ENCODE data around the gene TMEM50B.
"Not testable (repeated sequence)": the region's sequence is repeated elsewhere in the genome, so short reads cannot be mapped to it uniquely, and the experiment has no call there.

The TMEM50B gene

GRCh38 chr21:33479679-33480480 lies at the start of gene TMEM50B:
TMEM50B (minus strand) TSS chr21:33479974; CDS start chr21:33468885, 11,089 bp downstream.
- Mint-ChIP-seq H3K4me3 (peak within 1 kb of the TSS; percentile 89), H3K4me1 (peaks cover 19% of the 10 kb centered on the region), H3K36me3 (ENCODE audit: low read depth) (no peaks in the 10 kb centered on the region), H3K9me3 (no peaks in the 10 kb centered on the region), H3K27ac (peak within 1 kb of the TSS; percentile 78), H3K27me3 (no peaks in the 10 kb centered on the region)
- ATAC-seq, result peak; percentile 97
- peak; percentile 95 for DNase-seq

GRCh38 chr21:33522953-33523349 lies 43.2 kb upstream of the TMEM50B start:
- Mint-ChIP-seq H3K36me3 (ENCODE audit: low read depth) (peaks cover 54% of the 10 kb centered on the region), H3K4me3 (no peak overlapping the region), H3K27ac (no peak overlapping the region), H3K27me3 (no peaks in the 10 kb centered on the region), H3K4me1 (no peaks in the 10 kb centered on the region), H3K9me3 (no peaks in the 10 kb centered on the region)
- DNase-seq, result no peak
- no peak for ATAC-seq

GRCh38 chr21:33522297-33522952 lies 42.7 kb upstream of the TMEM50B start:
- Mint-ChIP-seq H3K4me3 (no peak overlapping the region), H3K27me3 (no peaks in the 10 kb centered on the region), H3K27ac (no peak overlapping the region), H3K36me3 (ENCODE audit: low read depth) (peaks cover 55% of the 10 kb centered on the region), H3K9me3 (no peaks in the 10 kb centered on the region), H3K4me1 (no peaks in the 10 kb centered on the region)
- DNase-seq (no peak), ATAC-seq (no peak)

- Mint-ChIP-seq H3K27ac (no peak overlapping the region), H3K4me1 (peaks cover 6% of the 10 kb centered on the region), H3K27me3 (no peaks in the 10 kb centered on the region), H3K4me3 (no peak overlapping the region), H3K36me3 (ENCODE audit: low read depth) (peaks cover 62% of the 10 kb centered on the region), H3K9me3 (no peaks in the 10 kb centered on the region)
- DNase-seq (no peak), ATAC-seq (no peak)
These were observed 39.1 kb upstream of the TMEM50B start for GRCh38 chr21:33518899-33519298.

DNA sequence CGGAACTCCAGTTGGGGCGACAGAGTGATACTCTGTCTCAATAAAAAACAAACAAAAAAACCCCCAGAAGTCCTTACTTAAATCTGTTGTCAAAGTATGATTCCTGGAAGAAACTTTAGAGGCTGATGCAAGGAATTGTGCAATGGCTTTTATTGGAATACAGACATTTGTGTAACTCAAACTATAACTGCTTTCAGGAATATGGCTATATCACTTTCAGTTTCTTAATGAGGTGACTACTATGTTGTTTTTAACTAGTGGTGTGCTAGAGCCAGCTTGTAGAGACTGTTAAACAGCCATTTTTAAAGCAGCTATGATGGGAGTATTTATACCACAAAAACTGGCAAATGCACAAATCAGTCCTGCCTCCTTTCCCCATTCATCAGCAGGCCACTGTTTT lies 34.5 kb upstream of the TMEM50B start:
- no peaks in the 10 kb centered on the region for H3K9me3 Mint-ChIP-seq
- H3K4me3 Mint-ChIP-seq, result no peak overlapping the region
- ATAC-seq (no peak), DNase-seq (no peak)
- H3K36me3 Mint-ChIP-seq (ENCODE audit: low read depth), result peaks cover 65% of the 10 kb centered on the region
- no peaks in the 10 kb centered on the region for H3K27me3 Mint-ChIP-seq
- H3K27ac Mint-ChIP-seq, result no peak overlapping the region
- peaks cover 6% of the 10 kb centered on the region for H3K4me1 Mint-ChIP-seq

GRCh38 chr21:33512481-33512880 lies 32.7 kb upstream of the TMEM50B start:
- H3K36me3 Mint-ChIP-seq (ENCODE audit: low read depth), result peaks cover 68% of the 10 kb centered on the region
- no peak for ATAC-seq
- no peaks in the 10 kb centered on the region for H3K9me3 Mint-ChIP-seq
- no peak overlapping the region for H3K27ac Mint-ChIP-seq
- H3K27me3 Mint-ChIP-seq, result no peaks in the 10 kb centered on the region
- no peak for DNase-seq
- no peak overlapping the region for H3K4me3 Mint-ChIP-seq
- peaks cover 6% of the 10 kb centered on the region for H3K4me1 Mint-ChIP-seq

DNA sequence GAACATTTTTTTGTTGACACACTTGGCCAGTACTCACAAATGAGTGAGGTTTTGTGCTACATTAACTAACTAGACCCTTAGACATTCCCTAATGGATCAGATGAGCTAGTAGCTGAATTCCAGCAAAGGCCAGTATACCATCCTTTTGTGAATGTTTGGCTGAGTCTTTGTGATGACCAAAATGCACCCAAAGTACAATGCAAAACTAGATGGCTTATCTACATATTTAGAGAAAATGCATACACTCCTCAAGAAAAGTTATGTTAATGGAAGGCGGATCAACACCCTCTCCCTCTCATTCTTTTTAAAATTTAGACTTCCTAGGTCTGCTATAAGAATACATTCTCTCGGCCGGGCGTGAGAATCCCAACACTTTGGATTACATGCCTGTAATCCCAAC lies 31.9 kb upstream of the TMEM50B start:
- Mint-ChIP-seq H3K4me1 (peaks cover 6% of the 10 kb centered on the region), H3K9me3 (no peaks in the 10 kb centered on the region), H3K4me3 (no peak overlapping the region), H3K27me3 (no peaks in the 10 kb centered on the region), H3K27ac (no peak overlapping the region), H3K36me3 (ENCODE audit: low read depth) (peaks cover 68% of the 10 kb centered on the region)
- no peak for DNase-seq
- no peak for ATAC-seq

DNA sequence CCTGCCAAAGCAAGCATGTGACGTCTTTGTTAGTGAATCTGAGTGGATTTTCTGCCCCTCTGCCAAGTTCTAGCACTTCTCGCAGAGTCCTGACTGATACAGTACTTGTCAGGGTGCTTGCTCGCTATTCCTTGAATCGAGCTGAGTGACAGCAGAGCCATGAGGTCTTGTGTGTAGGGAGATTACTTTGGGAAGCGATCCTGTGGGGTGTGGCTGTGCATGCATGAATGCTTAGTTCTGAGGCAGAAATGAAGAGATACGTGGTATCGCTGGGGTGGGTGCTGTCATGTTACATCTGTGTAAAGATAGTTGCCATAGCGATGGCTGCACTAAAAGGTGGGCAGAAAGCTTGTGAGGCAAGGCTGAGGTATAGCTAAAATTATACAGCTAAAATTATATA lies 31.1 kb upstream of the TMEM50B start:
- no peak for DNase-seq
- ATAC-seq, result no peak
- Mint-ChIP-seq H3K4me3 (no peak overlapping the region), H3K9me3 (no peaks in the 10 kb centered on the region), H3K27me3 (no peaks in the 10 kb centered on the region), H3K36me3 (ENCODE audit: low read depth) (peaks cover 66% of the 10 kb centered on the region), H3K27ac (no peak overlapping the region), H3K4me1 (peaks cover 6% of the 10 kb centered on the region)

- not testable (repeated sequence) for H3K4me1 Mint-ChIP-seq, ATAC-seq, H3K27ac Mint-ChIP-seq, H3K4me3 Mint-ChIP-seq, DNase-seq, H3K9me3 Mint-ChIP-seq, H3K27me3 Mint-ChIP-seq
- H3K36me3 Mint-ChIP-seq (ENCODE audit: low read depth), result peaks cover 67% of the 10 kb centered on the region
These were observed 27.2 kb upstream of the TMEM50B start for GRCh38 chr21:33507003-33507402.

DNA sequence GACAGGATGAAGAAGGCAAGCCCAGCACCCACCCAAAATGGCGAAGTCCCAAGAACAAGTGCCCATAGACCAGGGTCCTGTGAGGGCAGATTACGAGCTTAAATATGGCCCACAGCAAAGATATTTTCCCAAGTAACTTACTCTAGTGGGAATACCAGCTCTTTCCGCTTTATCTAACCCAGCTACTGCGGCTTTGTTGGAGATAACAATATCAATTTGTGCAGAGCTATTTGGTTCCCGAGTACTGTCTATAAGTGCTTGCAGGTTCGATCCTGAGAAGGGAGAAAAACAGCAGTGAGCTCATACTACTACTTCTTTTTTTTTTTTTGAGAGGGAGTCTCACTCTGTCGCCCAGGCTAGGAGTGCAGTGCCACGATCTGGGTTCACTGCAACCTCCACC lies 26.1 kb upstream of the TMEM50B start:
- Mint-ChIP-seq H3K27ac (no peak overlapping the region), H3K27me3 (no peaks in the 10 kb centered on the region), H3K9me3 (no peaks in the 10 kb centered on the region), H3K4me3 (no peak overlapping the region), H3K36me3 (ENCODE audit: low read depth) (peaks cover 58% of the 10 kb centered on the region), H3K4me1 (no peaks in the 10 kb centered on the region)
- no peak for ATAC-seq
- DNase-seq, result no peak

DNA sequence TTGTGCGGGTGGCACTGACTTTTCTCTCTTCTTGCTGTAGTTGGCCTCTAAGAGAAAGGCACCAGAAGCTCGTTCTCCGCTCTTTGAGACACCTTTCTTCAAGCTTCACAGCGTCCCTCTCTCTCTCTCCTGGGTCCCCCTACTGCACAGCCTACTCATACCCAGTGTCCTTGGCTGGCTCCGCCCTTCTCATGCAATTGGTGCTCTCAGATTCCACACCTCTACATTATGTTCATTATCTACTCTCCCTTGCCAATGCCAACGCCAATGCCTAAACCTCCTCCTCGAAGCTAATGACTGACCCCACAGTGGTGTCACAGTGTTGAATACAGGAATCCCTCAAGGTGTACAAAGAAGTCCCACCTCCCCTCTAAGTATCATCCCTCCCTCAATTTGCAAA lies 16.6 kb upstream of the TMEM50B start:
- H3K27me3 Mint-ChIP-seq, result no peaks in the 10 kb centered on the region
- no peak for ATAC-seq
- no peaks in the 10 kb centered on the region for H3K9me3 Mint-ChIP-seq
- no peak overlapping the region for H3K27ac Mint-ChIP-seq
- H3K36me3 Mint-ChIP-seq (ENCODE audit: low read depth), result no peaks in the 10 kb centered on the region
- DNase-seq, result no peak
- H3K4me1 Mint-ChIP-seq, result peaks cover 5% of the 10 kb centered on the region
- H3K4me3 Mint-ChIP-seq, result no peak overlapping the region

DNA sequence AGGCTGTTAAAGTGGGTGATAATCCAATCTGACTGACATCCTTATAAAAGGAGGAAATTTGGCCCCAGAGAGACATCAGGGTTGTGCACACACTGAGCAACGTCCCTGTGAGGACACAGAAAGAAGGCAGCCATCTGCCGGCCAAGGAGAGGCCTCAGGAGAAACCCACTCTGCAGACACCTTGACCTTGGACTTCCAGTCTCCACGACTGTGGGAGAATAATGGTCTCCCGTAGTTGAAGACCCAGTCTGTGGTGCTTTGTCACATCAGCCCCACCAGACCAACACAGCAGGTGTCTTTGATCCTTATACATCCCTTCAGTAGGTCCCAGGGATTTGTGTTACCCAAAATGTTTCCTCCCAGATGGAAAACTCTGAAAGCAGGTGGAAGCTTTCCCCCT lies 16.0 kb upstream of the TMEM50B start:
- H3K27ac Mint-ChIP-seq, result no peak overlapping the region
- no peak overlapping the region for H3K4me3 Mint-ChIP-seq
- H3K9me3 Mint-ChIP-seq, result no peaks in the 10 kb centered on the region
- no peaks in the 10 kb centered on the region for H3K36me3 Mint-ChIP-seq (ENCODE audit: low read depth)
- no peak for DNase-seq
- H3K27me3 Mint-ChIP-seq, result peaks cover 1% of the 10 kb centered on the region
- ATAC-seq, result no peak
- peaks cover 9% of the 10 kb centered on the region for H3K4me1 Mint-ChIP-seq

DNA sequence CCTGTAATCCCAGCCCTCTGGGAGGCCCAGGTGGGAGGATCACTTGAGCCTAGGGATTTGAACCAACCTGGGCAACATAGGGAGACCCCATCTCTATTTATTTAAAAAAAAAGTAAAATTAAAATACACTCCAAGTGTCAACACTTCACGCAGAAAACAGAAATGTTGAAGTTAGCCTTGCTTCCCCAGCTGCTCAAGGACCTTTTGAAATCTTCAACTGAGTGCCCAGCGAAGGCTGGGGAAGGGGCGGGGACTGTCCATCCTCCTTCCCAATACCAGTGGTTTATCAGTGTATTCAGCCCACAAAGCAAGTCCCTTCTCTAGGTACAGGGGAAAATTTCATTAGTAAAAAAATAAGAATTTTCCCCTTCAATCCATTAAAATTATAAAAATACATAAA lies 14.0 kb upstream of the TMEM50B start:
- no peak overlapping the region for H3K4me3 Mint-ChIP-seq
- no peak for ATAC-seq

GRCh38 chr21:33492571-33492970 lies 12.8 kb upstream of the TMEM50B start:
- H3K4me3 Mint-ChIP-seq, result peak overlapping the region; percentile 50
- DNase-seq (no peak), ATAC-seq (no peak)
- H3K27me3 Mint-ChIP-seq, result peaks cover 1% of the 10 kb centered on the region
- no peaks in the 10 kb centered on the region for H3K36me3 Mint-ChIP-seq (ENCODE audit: low read depth)
- peaks cover 10% of the 10 kb centered on the region for H3K4me1 Mint-ChIP-seq
- peak overlapping the region; percentile 14 for H3K27ac Mint-ChIP-seq
- H3K9me3 Mint-ChIP-seq, result no peaks in the 10 kb centered on the region

More for the DNA sequence above, 14.0 kb upstream of the TMEM50B start:
- H3K27ac Mint-ChIP-seq, result no peak overlapping the region
- DNase-seq, result no peak
- H3K9me3 Mint-ChIP-seq, result no peaks in the 10 kb centered on the region
- peaks cover 1% of the 10 kb centered on the region for H3K27me3 Mint-ChIP-seq
- peaks cover 10% of the 10 kb centered on the region for H3K4me1 Mint-ChIP-seq
- no peaks in the 10 kb centered on the region for H3K36me3 Mint-ChIP-seq (ENCODE audit: low read depth)

GRCh38 chr21:33491373-33492102 lies 11.8 kb upstream of the TMEM50B start, which contains the start of gene DNAJC28:
DNAJC28 (minus strand) TSS chr21:33491716; CDS start chr21:33489393, 2,323 bp downstream.
- H3K27ac Mint-ChIP-seq, result peak within 1 kb of the TSS; percentile 91
- no peaks in the 10 kb centered on the region for H3K36me3 Mint-ChIP-seq (ENCODE audit: low read depth)
- peaks cover 10% of the 10 kb centered on the region for H3K4me1 Mint-ChIP-seq
- H3K9me3 Mint-ChIP-seq, result no peaks in the 10 kb centered on the region
- DNase-seq (peak; percentile 96), ATAC-seq (peak; percentile 99)
- peak within 1 kb of the TSS; percentile 87 for H3K4me3 Mint-ChIP-seq
- peaks cover 1% of the 10 kb centered on the region for H3K27me3 Mint-ChIP-seq
